NT2/D1 (cell line): ENCODE results near the gene TRIM32.

Experiments used
- YY1 ChIP-seq: IDR thresholded peaks from 2 replicates; pipeline ENCODE4 v1.6.1; 2011; ENCODE audit not compliant: insufficient read length, insufficient read depth
- ZNF274 ChIP-seq: IDR thresholded peaks from 2 replicates; pipeline ENCODE4 v1.6.1; 2011; ENCODE audit warnings: mild to moderate bottlenecking, low read depth, low read length

DNA sequence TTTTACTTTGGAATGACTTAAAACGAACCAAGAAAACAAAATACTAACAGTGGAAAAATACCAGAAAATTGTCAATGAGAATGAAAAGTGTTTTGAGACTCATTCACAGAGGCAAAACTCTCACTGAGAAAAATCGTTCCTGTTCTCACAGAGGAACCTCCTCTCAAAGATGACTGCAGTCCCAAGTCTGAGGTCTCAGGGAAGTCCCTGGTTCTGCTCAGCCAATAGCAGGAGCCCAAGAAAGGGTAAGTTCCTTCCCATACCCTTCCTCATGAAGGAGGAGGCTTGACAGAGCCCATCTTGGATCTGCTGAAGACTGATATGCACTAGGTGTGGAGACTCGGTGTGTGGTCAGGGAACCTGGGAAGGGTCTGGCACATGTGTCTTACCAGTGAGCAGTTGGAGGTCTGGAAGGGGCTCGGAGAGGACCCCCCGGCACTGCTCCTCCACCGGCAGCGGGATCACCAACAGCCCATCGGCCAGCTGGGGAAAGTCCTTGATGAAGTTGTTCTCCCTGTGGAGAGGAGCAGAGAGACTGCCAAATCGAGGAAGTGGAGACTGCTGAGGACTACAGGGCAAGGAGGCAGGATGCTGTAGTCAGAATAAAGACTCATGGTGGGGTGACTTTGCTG, 46.0 kb downstream of the TRIM32 start:
- TF ChIP-seq YY1 (no peak), ZNF274 (no peak)
